ENCODE data around the gene PEX1. TPM values are rescaled to one million over a fixed set of nuclear protein-coding genes. Genes with fewer than 3 reads are reported as not detected.

Gene PEX1
- total RNA-seq, 6 donors from 2014 or later = 8.4 to 31.3 (median 13.4) TPM

- Histone ChIP-seq H3K27me3 (no peaks in the 10 kb centered on the region), H3K4me3 (no peak overlapping the region), H3K9me3 (no peaks in the 10 kb centered on the region), H3K27ac (no peak overlapping the region), H3K36me3 (no peaks in the 10 kb centered on the region), H3K4me1 (no peaks in the 10 kb centered on the region)
- TF ChIP-seq POLR2AphosphoS5 (IDR thresholded peaks at IDR 0.05) (no peak), POLR2A (IDR thresholded peaks at IDR 0.05) (no peak), EP300 (IDR thresholded peaks at IDR 0.05) (no peak)
- TF ChIP-seq, protein P1, sequence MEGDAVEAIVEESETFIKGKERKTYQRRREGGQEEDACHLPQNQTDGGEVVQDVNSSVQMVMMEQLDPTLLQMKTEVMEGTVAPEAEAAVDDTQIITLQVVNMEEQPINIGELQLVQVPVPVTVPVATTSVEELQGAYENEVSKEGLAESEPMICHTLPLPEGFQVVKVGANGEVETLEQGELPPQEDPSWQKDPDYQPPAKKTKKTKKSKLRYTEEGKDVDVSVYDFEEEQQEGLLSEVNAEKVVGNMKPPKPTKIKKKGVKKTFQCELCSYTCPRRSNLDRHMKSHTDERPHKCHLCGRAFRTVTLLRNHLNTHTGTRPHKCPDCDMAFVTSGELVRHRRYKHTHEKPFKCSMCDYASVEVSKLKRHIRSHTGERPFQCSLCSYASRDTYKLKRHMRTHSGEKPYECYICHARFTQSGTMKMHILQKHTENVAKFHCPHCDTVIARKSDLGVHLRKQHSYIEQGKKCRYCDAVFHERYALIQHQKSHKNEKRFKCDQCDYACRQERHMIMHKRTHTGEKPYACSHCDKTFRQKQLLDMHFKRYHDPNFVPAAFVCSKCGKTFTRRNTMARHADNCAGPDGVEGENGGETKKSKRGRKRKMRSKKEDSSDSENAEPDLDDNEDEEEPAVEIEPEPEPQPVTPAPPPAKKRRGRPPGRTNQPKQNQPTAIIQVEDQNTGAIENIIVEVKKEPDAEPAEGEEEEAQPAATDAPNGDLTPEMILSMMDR (IDR thresholded peaks at IDR 0.05) = no peak
- ATAC-seq (ENCODE audit: low FRiP score in 2 of 2) (no peak), DNase-seq (no peak)
- 74 to 80% methylated on average over 6 of the region's 6 CpGs for WGBS, 2 donors
Measured at GRCh38 chr7:92437956-92438491, 90.3 kb downstream of the PEX1 start.

Other genes starting within 250 kb of the PEX1 start
- gene GATAD1, start 81.0 kb downstream of the PEX1 start, total RNA-seq = 10 to 100 TPM; 21.4 to 66.6 (median 39.5) TPM
- gene ERVW-1, start 50.6 kb downstream of the PEX1 start, total RNA-seq = under 1 TPM in 1 of 6 donors, not detected in 5; 0.20 TPM
- gene RBM48, start 275 bp upstream of the PEX1 start, total RNA-seq = 10 to 100 TPM in 3 of 6 donors, 1 to 10 TPM in 3; 3.7 to 17.9 (median 10.9) TPM
- gene FAM133B, start 61.9 kb upstream of the PEX1 start, total RNA-seq = 10 to 100 TPM; 10.1 to 42.5 (median 19.8) TPM